B cell (primary cell): ENCODE measurements around the gene PTPRS. TPM values are rescaled to one million over a fixed set of nuclear protein-coding genes. Genes with fewer than 3 reads are reported as not detected.

Experiments used
- ATAC-seq: fragments of 200-7000 bp; cut with Tn5 transposase; one replicate; pipeline ENCODE4 v1.10.0; 2021; ENCODE audit warnings: low read depth, mild to moderate bottlenecking, moderate number of reproducible peaks, moderate library complexity
- CTCF ChIA-PET: fragments of 350-600 bp; sonication (Branson Sonifier 250); formaldehyde crosslinking; loops from one replicate; lab custom pipeline; 2021; ENCODE audit warnings: antibody characterized with exemption, inconsistent platforms; lab: Charles Lee
- POLR2A ChIA-PET: fragments of 350-600 bp; sonication (Branson Sonifier 250); formaldehyde crosslinking; loops from one replicate; lab custom pipeline; 2021; ENCODE audit warnings: antibody characterized with exemption; lab: Charles Lee
- DNase-seq: peaks from one replicate; pipeline ENCODE4 v3.0.0; 2013
- H2AFZ ChIP-seq: 2 replicates; pipeline ENCODE4 v1.6.1; 2012; ENCODE audit warnings: mild to moderate bottlenecking, low read depth, low read length; ENCODE audit not compliant: insufficient read depth, poor library complexity, severe bottlenecking
- H3K27ac ChIP-seq, 2 donors: 1 replicate in 1 of 2; 2 replicates in 1 of 2; pipeline ENCODE4 v1.5.1; 2012 to 2013; ENCODE audit warnings: low read length in 2 of 2, mild to moderate bottlenecking in 2 of 2, moderate library complexity in 1 of 2
- H3K27me3 ChIP-seq, 4 experiments: fragments of 200-600 bp in 1 of 4; sonication (generic) in 1 of 4; replicated peaks in 1 of 4; 1 replicate in 2 of 4; 2 replicates in 2 of 4; pipeline versions ENCODE4 v1.6.1 to v1.7.0; 2013 to 2016; ENCODE audit warnings: low read length in 3 of 4, mild to moderate bottlenecking in 2 of 4, mixed read lengths in 1 of 4, moderate library complexity in 1 of 4; ENCODE audit not compliant: insufficient read depth in 4 of 4, control insufficient read depth in 3 of 4; ENCODE audit errors: control extremely low read depth in 1 of 4
- H3K36me3 ChIP-seq, 2 experiments: replicated peaks in 1 of 2; 1 replicate in 1 of 2; 2 replicates in 1 of 2; pipeline versions ENCODE4 v1.6.1 to v1.7.1; 2013; ENCODE audit warnings: low read length in 1 of 2; ENCODE audit not compliant: insufficient read depth in 2 of 2, control insufficient read depth in 1 of 2; ENCODE audit errors: control extremely low read depth in 1 of 2, extremely low read depth in 1 of 2
- H3K4me1 ChIP-seq, 2 donors: fragments of 200-600 bp in 1 of 2; sonication (generic) in 1 of 2; 1 replicate in 1 of 2; 2 replicates in 1 of 2; pipeline versions ENCODE4 v1.5.1 to v1.6.1; 2013 to 2017; ENCODE audit warnings: low read length in 2 of 2; ENCODE audit not compliant: control insufficient read depth in 2 of 2, insufficient read depth in 2 of 2
- H3K4me2 ChIP-seq: replicated peaks from 2 replicates; pipeline ENCODE3; 2012; ENCODE audit warnings: mild to moderate bottlenecking, low read depth, low read length; ENCODE audit not compliant: poor library complexity, severe bottlenecking
- H3K4me3 ChIP-seq, 5 experiments: fragments of 200-600 bp in 1 of 5; sonication (generic) in 1 of 5; 1 replicate in 3 of 5; 2 replicates in 2 of 5; pipeline versions ENCODE4 v1.5.1 to v1.7.0; 2011 to 2016; ENCODE audit warnings: low read length in 4 of 5, mild to moderate bottlenecking in 4 of 5, low read depth in 2 of 5, control low read depth in 1 of 5, moderate library complexity in 1 of 5; ENCODE audit not compliant: insufficient read depth in 1 of 5; ENCODE audit errors: control extremely low read depth in 1 of 5, extremely low read depth in 1 of 5
- H3K79me2 ChIP-seq: fragments of 200-600 bp; sonication (generic); one replicate; pipeline ENCODE4 v1.6.0; 2016; ENCODE audit warnings: low read length; ENCODE audit not compliant: control insufficient read depth, insufficient read depth
- H3K9ac ChIP-seq: fragments of 200-600 bp; sonication (generic); 2 replicates; pipeline ENCODE4 v1.6.1; 2017; ENCODE audit warnings: mild to moderate bottlenecking, low read length, moderate library complexity
- H3K9me3 ChIP-seq, 3 donors: one replicate each; pipeline versions ENCODE4 v1.6.1 to v1.7.1; 2013; ENCODE audit warnings: low read length in 2 of 3; ENCODE audit not compliant: control insufficient read depth in 2 of 3, insufficient read depth in 1 of 3; ENCODE audit errors: control extremely low read depth in 1 of 3
- H4K20me1 ChIP-seq: 2 replicates; pipeline ENCODE4 v1.6.0; 2012; ENCODE audit warnings: mild to moderate bottlenecking, low read length; ENCODE audit not compliant: insufficient read depth, control insufficient read depth, poor library complexity, severe bottlenecking
- H3K27ac Mint-ChIP-seq: one replicate; pipeline ENCODE4 v1.8.0; 2021; ENCODE audit warnings: mixed read lengths
- H3K27me3 Mint-ChIP-seq: one replicate; pipeline ENCODE4 v1.8.0; 2021; ENCODE audit warnings: mixed read lengths
- H3K4me1 Mint-ChIP-seq: one replicate; pipeline ENCODE4 v1.8.0; 2021; ENCODE audit warnings: mixed read lengths
- H3K4me3 Mint-ChIP-seq: one replicate; pipeline ENCODE4 v1.8.0; 2021; ENCODE audit warnings: mixed read lengths
- H3K9me3 Mint-ChIP-seq: one replicate; pipeline ENCODE4 v1.8.0; 2022; ENCODE audit warnings: mixed read lengths; ENCODE audit not compliant: insufficient read depth
- EZH2 ChIP-seq: IDR thresholded peaks from 2 replicates; pipeline ENCODE4 v1.6.1; 2012; ENCODE audit warnings: borderline replicate concordance, low read depth, mild to moderate bottlenecking, moderate library complexity, low read length; ENCODE audit not compliant: insufficient read depth, poor library complexity, severe bottlenecking
- WGBS: methylation state at CpG from one replicate; pipeline ENCODE4 v1.1.5; 2013; ENCODE audit warnings: missing lambda C conversion rate; ENCODE audit not compliant: insufficient coverage; 5-methylcytosine and 5-hydroxymethylcytosine counted together
- intact Hi-C: fragments of 100-400 bp; cut with micrococcal nuclease; formaldehyde crosslinking; loops from one replicate; pipeline ENCODE4 v1.10.0; 2022
- polyA plus RNA-seq: library from polyadenylated mRNA; depleted of rRNA; stranded (reverse); fragments of >200 nt; gene quantifications from 2 replicates; pipeline ENCODE4 v1.2.3, GENCODE V29; 2012
- total RNA-seq, 2 donors: library from RNA; stranded (reverse); fragments of 120-200 nt in 1 of 2; gene quantifications; 1 replicate in 1 of 2; 2 replicates in 1 of 2; pipeline versions ENCODE4 v1.2.3 to v1.2.4, GENCODE V29; 2013 to 2022
- TF ChIP-seq, protein P1 (sequence below): fragments of 200-600 bp; IDR thresholded peaks from one replicate; pipeline ENCODE4 v1.8.0; 2022; ENCODE audit warnings: antibody characterized with exemption, mild to moderate bottlenecking

The PTPRS gene
- total and polyA plus RNA-seq, 2 donors (not counting 1 experiment from before 2014, with no cell fraction given), result 6.5 to 10.0 TPM

DNA sequence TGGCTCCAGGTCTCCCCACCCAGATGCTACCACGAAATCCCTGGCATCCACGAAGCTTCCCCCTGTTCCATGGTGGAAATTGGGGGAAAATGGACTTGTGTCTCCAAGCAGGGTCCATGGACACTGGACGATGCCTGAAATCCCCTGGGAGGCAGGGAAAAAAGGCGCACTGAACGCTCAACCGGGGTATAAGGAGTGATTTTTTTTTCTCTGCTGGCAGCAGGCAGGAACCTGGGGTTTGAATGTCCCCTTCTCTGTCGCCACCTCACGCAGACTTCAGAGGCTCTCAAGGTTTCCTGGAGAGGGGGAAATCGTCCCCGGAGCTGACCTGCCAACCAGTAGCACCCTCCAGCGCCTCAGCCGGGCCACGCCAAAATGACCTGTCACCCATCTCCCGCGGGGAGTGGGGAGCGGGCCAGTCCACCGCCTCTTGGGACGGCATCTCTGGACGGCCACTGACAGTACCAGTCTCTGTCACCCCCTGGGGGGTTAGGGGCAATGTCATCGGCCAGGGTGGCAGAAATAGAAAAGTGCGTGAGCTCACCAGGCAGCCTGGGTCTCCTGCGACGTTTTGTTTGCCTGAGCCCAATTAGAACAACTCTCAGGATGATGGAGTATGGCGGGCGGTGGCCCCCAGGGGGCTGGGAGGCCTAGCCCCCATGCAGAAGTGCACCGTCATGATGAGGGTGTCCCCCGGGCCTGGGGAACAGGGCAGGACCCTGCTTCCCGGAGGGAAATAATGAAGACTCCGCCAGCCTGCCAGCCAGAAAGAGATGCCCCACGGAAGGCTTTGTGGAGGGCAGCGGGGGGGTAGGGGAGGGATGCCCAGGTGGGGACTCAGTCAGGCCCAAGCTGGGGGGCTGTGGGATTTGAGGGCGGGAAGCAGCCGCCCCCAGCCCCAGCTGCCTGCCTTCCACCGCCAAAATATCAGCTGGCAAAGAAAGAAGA lies 2.6 kb downstream of the PTPRS start:
- intact Hi-C loops, result no loop called here
- Histone ChIP-seq H3K4me3 (no peak overlapping the region), H3K27ac (no peak overlapping the region), H3K9ac (no peak overlapping the region), H3K4me2 (peak overlapping the region; percentile 88), H3K4me1 (peaks cover 38% of the 10 kb centered on the region in 2 donors), H3K27me3 (peaks cover 0 to 76% (median 43%) of the 10 kb centered on the region in 4 experiments), H3K9me3 (peaks cover 0 to 45% (median 0%) of the 10 kb centered on the region in 3 donors), H4K20me1 (no peaks in the 10 kb centered on the region), H3K36me3 (no peaks in the 10 kb centered on the region), H3K79me2 (no peaks in the 10 kb centered on the region), H2AFZ (no peak overlapping the region)
- no peaks in the 10 kb centered on the region for H3K9me3 Mint-ChIP-seq
- no peak overlapping the region for H3K27ac Mint-ChIP-seq
- WGBS, result 40% methylated on average over 28 of the region's 34 CpGs
- ChIA-PET CTCF (no interaction called here), POLR2A (interaction anchor here (0.6 kb wide), 2 partner anchors 131 to 564 kb away, joined by 5 to 10 read pairs; no protein-coding TSS in a partner anchor)
- H3K4me3 Mint-ChIP-seq, result peak overlapping the region; percentile 39
- peaks cover 33% of the 10 kb centered on the region for H3K4me1 Mint-ChIP-seq
- ATAC-seq (no peak), DNase-seq (no peak)
- peaks cover 65% of the 10 kb centered on the region for H3K27me3 Mint-ChIP-seq
- no peak for TF ChIP-seq EZH2
- TF ChIP-seq, protein P1, sequence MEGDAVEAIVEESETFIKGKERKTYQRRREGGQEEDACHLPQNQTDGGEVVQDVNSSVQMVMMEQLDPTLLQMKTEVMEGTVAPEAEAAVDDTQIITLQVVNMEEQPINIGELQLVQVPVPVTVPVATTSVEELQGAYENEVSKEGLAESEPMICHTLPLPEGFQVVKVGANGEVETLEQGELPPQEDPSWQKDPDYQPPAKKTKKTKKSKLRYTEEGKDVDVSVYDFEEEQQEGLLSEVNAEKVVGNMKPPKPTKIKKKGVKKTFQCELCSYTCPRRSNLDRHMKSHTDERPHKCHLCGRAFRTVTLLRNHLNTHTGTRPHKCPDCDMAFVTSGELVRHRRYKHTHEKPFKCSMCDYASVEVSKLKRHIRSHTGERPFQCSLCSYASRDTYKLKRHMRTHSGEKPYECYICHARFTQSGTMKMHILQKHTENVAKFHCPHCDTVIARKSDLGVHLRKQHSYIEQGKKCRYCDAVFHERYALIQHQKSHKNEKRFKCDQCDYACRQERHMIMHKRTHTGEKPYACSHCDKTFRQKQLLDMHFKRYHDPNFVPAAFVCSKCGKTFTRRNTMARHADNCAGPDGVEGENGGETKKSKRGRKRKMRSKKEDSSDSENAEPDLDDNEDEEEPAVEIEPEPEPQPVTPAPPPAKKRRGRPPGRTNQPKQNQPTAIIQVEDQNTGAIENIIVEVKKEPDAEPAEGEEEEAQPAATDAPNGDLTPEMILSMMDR, result no peak

DNA sequence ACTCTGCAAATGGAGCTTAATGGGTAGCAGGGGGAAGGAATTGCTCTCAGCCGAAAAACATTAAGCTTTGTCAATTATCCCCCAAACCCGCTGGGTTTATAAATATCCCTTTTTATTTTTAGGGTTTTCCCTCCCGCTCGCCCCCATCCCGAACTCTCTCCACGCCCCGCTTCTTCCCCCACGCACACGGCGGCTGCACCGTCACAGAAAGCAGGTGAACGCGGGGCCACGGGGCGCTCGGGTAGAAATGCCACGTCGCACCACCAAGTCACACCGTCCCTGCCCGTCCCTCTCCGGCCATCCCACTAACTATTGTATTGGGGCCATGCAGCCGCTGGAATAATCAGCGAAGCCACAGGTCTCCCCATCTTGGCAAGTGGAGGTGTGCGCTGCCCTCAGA lies 3.5 kb downstream of the PTPRS start:
- POLR2A ChIA-PET, result no interaction called here
- DNase-seq, result no peak
- peaks cover 0 to 50% (median 0%) of the 10 kb centered on the region in 3 donors for H3K9me3 ChIP-seq
- peak overlapping the region; percentile 39 for H3K4me3 Mint-ChIP-seq
- H3K9ac ChIP-seq, result no peak overlapping the region
- H3K27ac Mint-ChIP-seq, result no peak overlapping the region
- no peak for TF ChIP-seq EZH2
- TF ChIP-seq, protein P1, result no peak
- no peak overlapping the region for H2AFZ ChIP-seq
- ATAC-seq, result no peak
- peaks cover 56% of the 10 kb centered on the region for H3K27me3 Mint-ChIP-seq
- no peaks in the 10 kb centered on the region for H3K36me3 ChIP-seq
- CTCF ChIA-PET, result no interaction called here
- H3K4me2 ChIP-seq, result no peak overlapping the region
- H3K4me1 ChIP-seq, result peaks cover 38% of the 10 kb centered on the region in 2 donors
- no peak overlapping the region for H3K27ac ChIP-seq
- no peaks in the 10 kb centered on the region for H3K79me2 ChIP-seq
- no peak overlapping the region for H3K4me3 ChIP-seq
- H4K20me1 ChIP-seq, result no peaks in the 10 kb centered on the region
- WGBS, result 78% methylated on average over 24 of the region's 24 CpGs
- peaks cover 0 to 83% (median 43%) of the 10 kb centered on the region in 4 experiments for H3K27me3 ChIP-seq
- H3K4me1 Mint-ChIP-seq, result peaks cover 33% of the 10 kb centered on the region
- intact Hi-C loops, result no loop called here
- no peaks in the 10 kb centered on the region for H3K9me3 Mint-ChIP-seq
